ENCODE measurements around the gene YWHAH. TPM values are rescaled to one million over a fixed set of nuclear protein-coding genes. Genes with fewer than 3 reads are reported as not detected.
"Not testable (repeated sequence)": the region's sequence is repeated elsewhere in the genome, so short reads cannot be mapped to it uniquely, and the experiment has no call there.

YWHAH gene
- total RNA-seq, 4 donors from 2014 or later, result 58.8 to 76.9 (median 75.2) TPM

GRCh38 chr22:31977141-31977841 is 33.0 kb downstream of the YWHAH start:
- Histone ChIP-seq H3K9me3 (no peaks in the 10 kb centered on the region), H3K36me3 (no peaks in the 10 kb centered on the region), H3K27ac (peak overlapping the region in 2 of 4 donors; percentile 52 to 67), H3K4me1 (peaks cover 0 to 16% (median 3%) of the 10 kb centered on the region in 4 donors), H3K27me3 (no peaks in the 10 kb centered on the region), H3K4me3 (no peak overlapping the region)
- DNase-seq, result peak; percentile 77 to 94 (median 92)
- no peak for TF ChIP-seq POLR2A (IDR thresholded peaks at IDR 0.05)
- TF ChIP-seq, protein P1, sequence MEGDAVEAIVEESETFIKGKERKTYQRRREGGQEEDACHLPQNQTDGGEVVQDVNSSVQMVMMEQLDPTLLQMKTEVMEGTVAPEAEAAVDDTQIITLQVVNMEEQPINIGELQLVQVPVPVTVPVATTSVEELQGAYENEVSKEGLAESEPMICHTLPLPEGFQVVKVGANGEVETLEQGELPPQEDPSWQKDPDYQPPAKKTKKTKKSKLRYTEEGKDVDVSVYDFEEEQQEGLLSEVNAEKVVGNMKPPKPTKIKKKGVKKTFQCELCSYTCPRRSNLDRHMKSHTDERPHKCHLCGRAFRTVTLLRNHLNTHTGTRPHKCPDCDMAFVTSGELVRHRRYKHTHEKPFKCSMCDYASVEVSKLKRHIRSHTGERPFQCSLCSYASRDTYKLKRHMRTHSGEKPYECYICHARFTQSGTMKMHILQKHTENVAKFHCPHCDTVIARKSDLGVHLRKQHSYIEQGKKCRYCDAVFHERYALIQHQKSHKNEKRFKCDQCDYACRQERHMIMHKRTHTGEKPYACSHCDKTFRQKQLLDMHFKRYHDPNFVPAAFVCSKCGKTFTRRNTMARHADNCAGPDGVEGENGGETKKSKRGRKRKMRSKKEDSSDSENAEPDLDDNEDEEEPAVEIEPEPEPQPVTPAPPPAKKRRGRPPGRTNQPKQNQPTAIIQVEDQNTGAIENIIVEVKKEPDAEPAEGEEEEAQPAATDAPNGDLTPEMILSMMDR (IDR thresholded peaks at IDR 0.05), result peak in 5 of 6 experiments; percentile 59 to 90 (median 84)

- TF ChIP-seq, protein P1 (IDR thresholded peaks at IDR 0.05), result no peak
- no peak for TF ChIP-seq POLR2A (IDR thresholded peaks at IDR 0.05)
- DNase-seq, result no peak
- H3K4me3 ChIP-seq, result no peak overlapping the region
- no peaks in the 10 kb centered on the region for H3K27me3 ChIP-seq
- no peaks in the 10 kb centered on the region for H3K36me3 ChIP-seq
- H3K27ac ChIP-seq, result no peak overlapping the region
- H3K9me3 ChIP-seq, result no peaks in the 10 kb centered on the region
- H3K4me1 ChIP-seq, result peaks cover 0 to 13% (median 3%) of the 10 kb centered on the region in 4 donors
These were observed 33.6 kb downstream of the YWHAH start for GRCh38 chr22:31977939-31978338.

- H3K4me3 ChIP-seq, result no peak overlapping the region
- no peaks in the 10 kb centered on the region for H3K27me3 ChIP-seq
- H3K27ac ChIP-seq, result no peak overlapping the region
- TF ChIP-seq POLR2A (IDR thresholded peaks at IDR 0.05), result no peak
- TF ChIP-seq, protein P1 (IDR thresholded peaks at IDR 0.05), result no peak
- peaks cover 0 to 6% (median 0%) of the 10 kb centered on the region in 4 donors for H3K4me1 ChIP-seq
- no peak for DNase-seq
- H3K9me3 ChIP-seq, result no peaks in the 10 kb centered on the region
- H3K36me3 ChIP-seq, result no peaks in the 10 kb centered on the region
These were observed 36.3 kb downstream of the YWHAH start for GRCh38 chr22:31980628-31981027.

GRCh38 chr22:31981976-31982375 is 37.6 kb downstream of the YWHAH start:
- H3K27me3 ChIP-seq, H3K36me3 ChIP-seq, H3K27ac ChIP-seq, H3K4me1 ChIP-seq, H3K9me3 ChIP-seq, DNase-seq, H3K4me3 ChIP-seq: not testable (repeated sequence)

DNA sequence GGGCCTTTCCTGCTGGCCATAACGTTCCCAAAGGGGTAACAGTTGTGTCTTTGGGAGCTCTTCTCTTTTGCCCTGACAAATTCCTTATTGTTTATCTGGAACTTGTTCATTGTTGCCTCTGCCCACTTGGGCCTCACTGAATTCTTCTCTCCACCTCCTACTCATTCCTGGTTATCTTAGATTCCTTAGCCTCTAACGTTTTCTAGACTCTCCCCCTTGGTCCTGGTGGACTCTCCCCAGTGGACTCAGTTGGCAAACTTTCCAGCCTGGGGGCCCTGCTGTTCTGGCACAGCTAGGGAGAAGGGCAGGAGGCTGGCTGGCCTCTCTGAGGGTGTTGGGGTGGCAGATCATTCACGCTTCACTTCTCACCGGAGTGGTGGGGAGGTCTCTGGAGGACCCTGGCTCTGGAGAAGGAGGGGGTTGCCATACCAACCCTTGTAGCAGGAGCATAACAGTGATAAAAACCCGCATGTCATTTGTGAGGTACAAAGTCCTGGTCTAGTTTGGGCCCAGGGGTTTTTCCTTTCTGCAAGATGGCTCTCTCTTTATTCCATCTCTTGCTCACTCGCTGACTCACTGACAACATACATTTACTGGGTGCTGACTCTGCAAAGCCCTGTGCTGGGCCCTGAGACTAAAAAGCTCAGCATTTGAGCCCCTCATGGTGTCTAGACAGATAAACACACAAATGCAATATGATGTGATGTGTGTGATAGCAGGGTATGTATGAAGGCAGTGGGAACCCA is 39.7 kb downstream of the YWHAH start:
- DNase-seq, result peak in 1 of 3 donors; percentile 47
- Histone ChIP-seq H3K4me3 (no peak overlapping the region), H3K9me3 (no peaks in the 10 kb centered on the region), H3K27ac (no peak overlapping the region), H3K4me1 (no peaks in the 10 kb centered on the region), H3K27me3 (no peaks in the 10 kb centered on the region), H3K36me3 (no peaks in the 10 kb centered on the region)
- TF ChIP-seq, protein P1 (IDR thresholded peaks at IDR 0.05), result no peak
- TF ChIP-seq POLR2A (IDR thresholded peaks at IDR 0.05), result no peak

GRCh38 chr22:31987218-31987617 is 42.9 kb downstream of the YWHAH start:
- H3K36me3 ChIP-seq, result no peaks in the 10 kb centered on the region
- no peaks in the 10 kb centered on the region for H3K9me3 ChIP-seq
- no peaks in the 10 kb centered on the region for H3K27me3 ChIP-seq
- H3K4me3 ChIP-seq, result no peak overlapping the region
- peak overlapping the region in 2 of 4 donors; percentile 65 to 77 for H3K27ac ChIP-seq
- peak in 1 of 2 donors; percentile 12 for TF ChIP-seq POLR2A (IDR thresholded peaks at IDR 0.05)
- TF ChIP-seq, protein P1 (IDR thresholded peaks at IDR 0.05), result peak in 1 of 6 experiments; percentile 10
- H3K4me1 ChIP-seq, result peaks cover 0 to 3% (median 0%) of the 10 kb centered on the region in 4 donors
- peak in 2 of 3 donors; percentile 61 to 70 for DNase-seq

Data from Peyer's patch (tissue), 4 donors.